Peyer's patch (tissue), 4 donors: ENCODE measurements around the gene PRR9. TPM values are rescaled to one million over a fixed set of nuclear protein-coding genes. Genes with fewer than 3 reads are reported as not detected.
"Not testable (repeated sequence)": the region's sequence is repeated elsewhere in the genome, so short reads cannot be mapped to it uniquely, and the experiment has no call there.

Experiments used
- DNase-seq, 3 donors: peaks; one replicate each; pipeline ENCODE4 v3.0.0-alpha.2; 2017 to 2019
- H3K27ac ChIP-seq, 4 donors: fragments of 200-600 bp; sonication (generic); one replicate each; pipeline ENCODE4 v1.5.1; 2016 to 2019
- H3K27me3 ChIP-seq, 2 donors: fragments of 200-600 bp; sonication (generic); one replicate each; pipeline ENCODE4 v1.5.1; 2019
- H3K36me3 ChIP-seq, 3 donors: fragments of 200-600 bp; sonication (generic); one replicate each; pipeline ENCODE4 v1.5.1; 2016 to 2019
- H3K4me1 ChIP-seq, 4 donors: fragments of 200-600 bp; sonication (generic); one replicate each; pipeline ENCODE4 v1.5.1; 2016 to 2019
- H3K4me3 ChIP-seq, 4 donors: fragments of 200-600 bp; sonication (generic); 1 replicate in 3 of 4; 2 replicates in 1 of 4; pipeline ENCODE4 v1.5.1; 2016 to 2019; ENCODE audit warnings: mild to moderate bottlenecking in 1 of 4
- H3K9me3 ChIP-seq, 4 donors: fragments of 200-600 bp; sonication (generic); one replicate each; pipeline ENCODE4 v1.5.1; 2016 to 2019; ENCODE audit warnings: mild to moderate bottlenecking in 1 of 4
- POLR2A ChIP-seq, 2 donors: fragments of 450-650 bp; IDR thresholded peaks; one replicate each; pipeline ENCODE4 v1.5.1; 2017; ENCODE audit warnings: antibody characterized with exemption in 2 of 2, mild to moderate bottlenecking in 2 of 2, moderate library complexity in 2 of 2
- total RNA-seq, 4 donors: library from RNA; depleted of rRNA; stranded (reverse); fragments of >200 nt; gene quantifications; one replicate each; pipeline ENCODE4 v1.1.0, GENCODE V29; 2016
- TF ChIP-seq, protein P1 (sequence below), 6 experiments: fragments of 450-650 bp in 4 of 6; fragments of 200-600 bp in 2 of 6; sonication (generic) in 1 of 6; IDR thresholded peaks; one replicate each; pipeline ENCODE4 v1.5.1; 2017 to 2019; ENCODE audit warnings: antibody characterized with exemption in 6 of 6, mild to moderate bottlenecking in 3 of 6, moderate library complexity in 1 of 6

The PRR9 gene
- total RNA-seq, 4 donors from 2014 or later = not detected

- H3K36me3 ChIP-seq = no peaks in the 10 kb centered on the region
- H3K27ac ChIP-seq = no peak overlapping the region
- H3K4me1 ChIP-seq = no peaks in the 10 kb centered on the region
- TF ChIP-seq, protein P1, sequence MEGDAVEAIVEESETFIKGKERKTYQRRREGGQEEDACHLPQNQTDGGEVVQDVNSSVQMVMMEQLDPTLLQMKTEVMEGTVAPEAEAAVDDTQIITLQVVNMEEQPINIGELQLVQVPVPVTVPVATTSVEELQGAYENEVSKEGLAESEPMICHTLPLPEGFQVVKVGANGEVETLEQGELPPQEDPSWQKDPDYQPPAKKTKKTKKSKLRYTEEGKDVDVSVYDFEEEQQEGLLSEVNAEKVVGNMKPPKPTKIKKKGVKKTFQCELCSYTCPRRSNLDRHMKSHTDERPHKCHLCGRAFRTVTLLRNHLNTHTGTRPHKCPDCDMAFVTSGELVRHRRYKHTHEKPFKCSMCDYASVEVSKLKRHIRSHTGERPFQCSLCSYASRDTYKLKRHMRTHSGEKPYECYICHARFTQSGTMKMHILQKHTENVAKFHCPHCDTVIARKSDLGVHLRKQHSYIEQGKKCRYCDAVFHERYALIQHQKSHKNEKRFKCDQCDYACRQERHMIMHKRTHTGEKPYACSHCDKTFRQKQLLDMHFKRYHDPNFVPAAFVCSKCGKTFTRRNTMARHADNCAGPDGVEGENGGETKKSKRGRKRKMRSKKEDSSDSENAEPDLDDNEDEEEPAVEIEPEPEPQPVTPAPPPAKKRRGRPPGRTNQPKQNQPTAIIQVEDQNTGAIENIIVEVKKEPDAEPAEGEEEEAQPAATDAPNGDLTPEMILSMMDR (IDR thresholded peaks at IDR 0.05) = no peak
- TF ChIP-seq POLR2A (IDR thresholded peaks at IDR 0.05) = no peak
- H3K9me3 ChIP-seq = no peaks in the 10 kb centered on the region
- DNase-seq = no peak
- no peaks in the 10 kb centered on the region for H3K27me3 ChIP-seq
- no peak overlapping the region for H3K4me3 ChIP-seq
Measured at GRCh38 chr1:153220606-153221303, 3.4 kb downstream of the PRR9 start.

GRCh38 chr1:153223040-153223891 lies 5.9 kb downstream of the PRR9 start:
- H3K4me1 ChIP-seq, H3K27me3 ChIP-seq, H3K27ac ChIP-seq, H3K4me3 ChIP-seq, H3K36me3 ChIP-seq, H3K9me3 ChIP-seq: not testable (repeated sequence)
- DNase-seq = peak; percentile 49 to 87 (median 64)
- TF ChIP-seq, protein P1 (IDR thresholded peaks at IDR 0.05) = peak in 5 of 6 experiments; percentile 9 to 71 (median 68)

GRCh38 chr1:153227810-153228209 lies 10.4 kb downstream of the PRR9 start:
- TF ChIP-seq, protein P1 (IDR thresholded peaks at IDR 0.05) = no peak
- TF ChIP-seq POLR2A (IDR thresholded peaks at IDR 0.05) = no peak
- DNase-seq = no peak
- Histone ChIP-seq H3K27ac (no peak overlapping the region), H3K27me3 (no peaks in the 10 kb centered on the region), H3K36me3 (no peaks in the 10 kb centered on the region), H3K4me1 (peaks cover 0 to 12% (median 0%) of the 10 kb centered on the region in 4 donors), H3K9me3 (no peaks in the 10 kb centered on the region), H3K4me3 (no peak overlapping the region)

GRCh38 chr1:153228491-153228890 lies 11.1 kb downstream of the PRR9 start:
- no peaks in the 10 kb centered on the region for H3K9me3 ChIP-seq
- no peak for TF ChIP-seq POLR2A (IDR thresholded peaks at IDR 0.05)
- TF ChIP-seq, protein P1 (IDR thresholded peaks at IDR 0.05) = no peak
- no peaks in the 10 kb centered on the region for H3K36me3 ChIP-seq

DNA sequence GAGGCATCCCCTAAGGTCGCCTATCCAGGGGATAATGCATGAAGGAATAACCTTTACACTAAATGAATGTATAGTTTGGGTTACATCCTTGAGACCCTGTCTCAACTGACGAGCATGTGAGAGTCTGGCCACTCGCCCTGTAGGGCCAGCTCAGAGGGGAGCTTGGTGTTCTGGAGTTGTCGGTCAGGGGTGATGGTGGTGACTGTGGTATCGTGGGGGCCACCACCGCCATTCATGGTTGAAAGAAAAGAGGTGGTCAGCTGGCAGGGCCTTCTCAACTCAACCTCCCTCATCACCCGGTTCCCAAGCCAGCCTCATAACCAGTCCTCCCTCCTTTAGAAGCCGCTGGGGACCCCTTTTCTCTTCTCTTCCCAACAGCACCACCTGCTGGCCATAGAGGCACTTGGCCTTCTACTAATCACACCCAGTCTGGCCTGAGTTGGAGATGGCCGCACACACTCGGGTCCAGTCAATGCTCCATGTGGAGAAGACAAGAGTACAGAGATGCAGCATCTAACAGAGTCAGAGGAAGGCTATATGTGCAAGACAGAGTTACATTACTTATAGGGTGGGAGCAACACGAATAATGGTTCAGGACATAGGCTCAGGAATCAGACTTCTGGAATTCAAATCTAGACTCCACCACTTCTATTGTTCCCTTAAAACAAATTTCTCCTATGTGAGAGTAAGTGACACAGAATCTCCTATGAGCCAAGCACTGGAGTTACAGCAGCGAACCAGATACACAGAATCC lies 11.9 kb downstream of the PRR9 start:
- DNase-seq = peak in 1 of 3 donors; percentile 48
- not testable (repeated sequence) for H3K9me3 ChIP-seq, H3K27me3 ChIP-seq, H3K4me3 ChIP-seq, H3K36me3 ChIP-seq, H3K27ac ChIP-seq
- TF ChIP-seq, protein P1 (IDR thresholded peaks at IDR 0.05) = peak in 4 of 6 experiments; percentile 9 to 26 (median 19)
- peaks cover 0 to 24% (median 0%) of the 10 kb centered on the region in 4 donors for H3K4me1 ChIP-seq

More at GRCh38 chr1:153228491-153228890, 11.1 kb downstream of the PRR9 start:
- Histone ChIP-seq H3K4me3 (no peak overlapping the region), H3K4me1 (peaks cover 0 to 17% (median 0%) of the 10 kb centered on the region in 4 donors), H3K27ac (no peak overlapping the region), H3K27me3 (no peaks in the 10 kb centered on the region)
- DNase-seq = no peak
